Karpas-422 (cell line): Measurements from ENCODE around the gene CERK. TPM values are rescaled to one million over a fixed set of nuclear protein-coding genes. Genes with fewer than 3 reads are reported as not detected.

Source experiments
- DNase-seq: peaks from one replicate; pipeline ENCODE4 v3.0.0-alpha.2; 2015
- H2AFZ ChIP-seq: fragments of 200-600 bp; sonication (generic); 2 replicates; pipeline ENCODE4 v1.6.1; 2014; ENCODE audit warnings: antibody characterized with exemption, low read length, mixed read lengths
- H3K27ac ChIP-seq: fragments of 200-600 bp; sonication (generic); 2 replicates; pipeline ENCODE4 v1.5.1; 2014; ENCODE audit warnings: mild to moderate bottlenecking, low read length, moderate library complexity
- H3K27me3 ChIP-seq: fragments of 200-600 bp; sonication (generic); 2 replicates; pipeline ENCODE4 v1.6.1; 2014; ENCODE audit warnings: low read length, mixed read lengths
- H3K36me3 ChIP-seq: fragments of 200-600 bp; sonication (generic); 2 replicates; pipeline ENCODE4 v1.6.1; 2014; ENCODE audit warnings: low read length, mixed read lengths; ENCODE audit not compliant: insufficient read depth
- H3K4me1 ChIP-seq: fragments of 200-600 bp; sonication (generic); 2 replicates; pipeline ENCODE4 v1.6.1; 2014; ENCODE audit warnings: mild to moderate bottlenecking, low read length, mixed read lengths
- H3K4me2 ChIP-seq: fragments of 200-600 bp; sonication (generic); 2 replicates; pipeline ENCODE4 v1.6.1; 2014; ENCODE audit warnings: low read length, low read depth, mild to moderate bottlenecking; ENCODE audit not compliant: poor library complexity, severe bottlenecking
- H3K4me3 ChIP-seq: fragments of 200-600 bp; sonication (generic); 2 replicates; pipeline ENCODE4 v1.5.1; 2014; ENCODE audit warnings: mild to moderate bottlenecking, antibody characterized with exemption, low read length, mixed read lengths
- H3K79me2 ChIP-seq: fragments of 200-600 bp; sonication (generic); 2 replicates; pipeline ENCODE4 v1.6.1; 2014; ENCODE audit warnings: mild to moderate bottlenecking, low read length, mixed read lengths
- H3K9ac ChIP-seq: fragments of 200-600 bp; sonication (generic); 2 replicates; pipeline ENCODE4 v1.6.0; 2014; ENCODE audit warnings: low read length
- H3K9me2 ChIP-seq: fragments of 200-600 bp; sonication (generic), shearing (Covaris generic); replicated peaks from 2 replicates; pipeline ENCODE4 v1.6.0; 2014; ENCODE audit warnings: mild to moderate bottlenecking, low read length, moderate library complexity; ENCODE audit not compliant: insufficient read depth
- H3K9me3 ChIP-seq: fragments of 300-700, 200-600 bp; sonication (generic); 2 replicates; pipeline ENCODE4 v1.6.1; 2014; ENCODE audit warnings: low read length, mixed read lengths
- H4K20me1 ChIP-seq: fragments of 200-600 bp; sonication (generic); 2 replicates; pipeline ENCODE4 v1.6.1; 2014; ENCODE audit warnings: mild to moderate bottlenecking, antibody characterized with exemption, low read length, low read depth; ENCODE audit not compliant: insufficient read depth
- total RNA-seq: library from RNA; depleted of rRNA; stranded (reverse); fragments of >200 nt; shearing (Covaris generic); gene quantifications from 2 replicates; pipeline ENCODE4 v1.2.3, GENCODE V29; 2014; ENCODE audit warnings: low replicate concordance

CERK gene
- total RNA-seq, 1 experiment from 2014 or later, result 53.8 TPM

- H3K27ac ChIP-seq, result peak overlapping the region; percentile 85
- peaks cover 68% of the 10 kb centered on the region for H3K79me2 ChIP-seq
- H4K20me1 ChIP-seq, result peaks cover 4% of the 10 kb centered on the region; the same call in 1 of the 2 replicates
- no peaks in the 10 kb centered on the region for H3K27me3 ChIP-seq
- H3K9ac ChIP-seq, result peak overlapping the region; percentile 62
- H3K9me3 ChIP-seq, result no peaks in the 10 kb centered on the region
- peaks cover 77% of the 10 kb centered on the region for H3K4me1 ChIP-seq
- no peak overlapping the region for H2AFZ ChIP-seq
- peak overlapping the region; percentile 76 for H3K4me2 ChIP-seq
- no peaks in the 10 kb centered on the region for H3K9me2 ChIP-seq
- H3K4me3 ChIP-seq, result peak overlapping the region; percentile 39
- no peak for DNase-seq
- peaks cover 13% of the 10 kb centered on the region for H3K36me3 ChIP-seq
Measured at GRCh38 chr22:46769706-46770105, 31.7 kb upstream of the CERK start.

DNA sequence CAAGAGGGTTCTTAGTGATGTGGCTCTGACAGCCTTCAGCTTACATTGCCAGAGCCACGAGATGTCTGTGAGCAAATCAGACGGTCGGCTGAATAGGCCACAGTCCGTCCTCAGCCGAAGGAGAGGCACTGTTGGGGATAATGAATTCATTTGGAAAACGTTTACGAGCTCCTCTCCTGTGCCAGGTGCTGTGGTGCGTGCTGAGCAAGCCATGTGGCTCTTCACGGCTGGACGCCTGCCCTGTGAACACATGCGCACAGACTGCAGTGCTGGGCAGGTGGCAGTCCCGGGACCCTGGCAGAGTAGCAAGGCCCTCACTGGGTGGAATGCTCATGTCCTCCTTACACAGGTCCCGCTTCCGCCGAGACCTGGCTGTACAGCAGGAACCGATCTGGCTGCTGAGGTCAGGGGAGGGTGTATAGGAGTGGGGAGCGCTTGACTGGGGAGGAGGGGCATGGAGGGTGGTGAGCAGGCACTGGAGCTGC is 31.2 kb upstream of the CERK start:
- Histone ChIP-seq H3K36me3 (peaks cover 13% of the 10 kb centered on the region), H3K9ac (peak overlapping the region; percentile 62)

GRCh38 chr22:46767249-46767985 is 29.4 kb upstream of the CERK start:
- no peaks in the 10 kb centered on the region for H3K27me3 ChIP-seq

More for the DNA sequence above, 31.2 kb upstream of the CERK start:
- Histone ChIP-seq H3K4me3 (peak overlapping the region; percentile 39), H3K9me2 (no peaks in the 10 kb centered on the region), H3K9me3 (no peaks in the 10 kb centered on the region), H3K79me2 (peaks cover 73% of the 10 kb centered on the region), H4K20me1 (peaks cover 4% of the 10 kb centered on the region; the same call in 1 of the 2 replicates), H3K4me1 (peaks cover 77% of the 10 kb centered on the region), H2AFZ (no peak overlapping the region), H3K27ac (peak overlapping the region; percentile 85), H3K4me2 (peak overlapping the region; percentile 76), H3K27me3 (no peaks in the 10 kb centered on the region)
- peak; percentile 77 for DNase-seq

DNA sequence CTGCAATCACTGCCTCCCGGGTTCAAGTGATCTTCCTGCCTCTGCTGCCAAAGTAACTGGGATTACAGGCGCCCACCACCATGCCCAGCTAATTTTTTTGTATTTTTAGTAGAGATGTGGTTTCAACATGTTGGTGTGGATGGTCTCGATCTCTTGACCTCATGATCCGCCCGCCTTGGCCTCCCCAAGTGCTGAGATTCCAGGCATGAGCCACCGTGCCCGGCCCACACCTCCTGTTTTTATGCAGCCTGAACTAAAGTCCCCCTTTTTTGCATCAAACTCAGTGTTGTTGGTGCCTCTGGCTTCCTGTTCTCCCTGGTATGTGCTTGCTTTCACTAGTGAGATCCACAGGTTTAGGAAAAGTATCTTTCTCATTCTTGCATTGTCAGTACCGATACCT is 28.6 kb upstream of the CERK start:
- H4K20me1 ChIP-seq, result peaks cover 4% of the 10 kb centered on the region; the same call in 1 of the 2 replicates
- H3K36me3 ChIP-seq, result peaks cover 13% of the 10 kb centered on the region
- H3K9me3 ChIP-seq, result no peaks in the 10 kb centered on the region
- H3K4me2 ChIP-seq, result peak overlapping the region; percentile 13
- no peak overlapping the region for H3K9ac ChIP-seq
- no peak for DNase-seq
- no peaks in the 10 kb centered on the region for H3K9me2 ChIP-seq
- H3K79me2 ChIP-seq, result peaks cover 91% of the 10 kb centered on the region
- no peaks in the 10 kb centered on the region for H3K27me3 ChIP-seq
- H3K4me3 ChIP-seq, result no peak overlapping the region
- H3K4me1 ChIP-seq, result peaks cover 68% of the 10 kb centered on the region
- peak overlapping the region; percentile 85 for H3K27ac ChIP-seq
- H2AFZ ChIP-seq, result no peak overlapping the region

More at GRCh38 chr22:46767249-46767985, 29.4 kb upstream of the CERK start:
- H3K9me3 ChIP-seq, result no peaks in the 10 kb centered on the region
- H3K9ac ChIP-seq, result peak overlapping the region; percentile 33
- H3K27ac ChIP-seq, result peak overlapping the region; percentile 85
- peaks cover 13% of the 10 kb centered on the region for H3K36me3 ChIP-seq
- peak overlapping the region; percentile 6; the same call in 1 of the 2 replicates for H3K4me3 ChIP-seq
- peaks cover 4% of the 10 kb centered on the region; the same call in 1 of the 2 replicates for H4K20me1 ChIP-seq
- no peaks in the 10 kb centered on the region for H3K9me2 ChIP-seq
- H2AFZ ChIP-seq, result no peak overlapping the region
- peaks cover 85% of the 10 kb centered on the region for H3K79me2 ChIP-seq
- peaks cover 68% of the 10 kb centered on the region for H3K4me1 ChIP-seq
- DNase-seq, result no peak
- peak overlapping the region; percentile 13 for H3K4me2 ChIP-seq

GRCh38 chr22:46764779-46765485 is 26.9 kb upstream of the CERK start:
- Histone ChIP-seq H3K79me2 (peaks cover 75% of the 10 kb centered on the region), H4K20me1 (peaks cover 4% of the 10 kb centered on the region; the same call in 1 of the 2 replicates), H3K36me3 (peaks cover 5% of the 10 kb centered on the region), H3K9ac (peak overlapping the region; percentile 98), H3K4me3 (peak overlapping the region; percentile 98; the same call in 1 of the 2 replicates), H3K27ac (peak overlapping the region; percentile 89), H3K27me3 (no peaks in the 10 kb centered on the region), H3K4me1 (peaks cover 71% of the 10 kb centered on the region), H3K9me3 (no peaks in the 10 kb centered on the region), H3K4me2 (peak overlapping the region; percentile 84), H3K9me2 (no peaks in the 10 kb centered on the region), H2AFZ (no peak overlapping the region)
- no peak for DNase-seq

DNA sequence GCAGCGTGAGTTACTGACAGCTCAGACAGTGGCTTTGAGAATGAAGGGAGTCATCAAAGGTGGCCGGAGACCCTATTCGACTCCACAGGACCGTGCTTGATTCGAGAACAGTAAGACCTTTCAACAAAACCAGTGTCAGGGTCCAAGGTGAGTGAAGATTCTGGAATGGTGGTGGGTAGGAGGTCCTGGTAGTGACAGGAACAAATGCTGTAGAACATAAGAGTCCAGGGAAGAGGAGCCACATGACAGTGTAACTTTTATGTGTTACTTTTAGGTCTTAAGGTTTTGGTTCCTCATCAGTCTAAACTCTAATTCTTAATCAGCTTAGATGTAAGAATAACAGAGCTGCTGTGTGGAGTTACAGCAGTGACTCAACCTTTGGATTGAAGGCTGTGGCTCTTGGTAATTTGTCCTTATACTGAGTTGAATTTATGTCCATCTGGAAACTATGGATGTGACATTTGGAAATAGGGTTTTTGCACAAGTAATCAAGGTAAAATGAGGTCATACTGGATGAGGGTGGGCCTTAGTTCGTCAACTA is 26.2 kb upstream of the CERK start:
- Histone ChIP-seq H3K4me3 (peak overlapping the region; percentile 98), H3K27ac (peak overlapping the region; percentile 89), H3K9me2 (no peaks in the 10 kb centered on the region), H3K4me1 (peaks cover 65% of the 10 kb centered on the region), H2AFZ (no peak overlapping the region), H3K9me3 (no peaks in the 10 kb centered on the region), H3K9ac (peak overlapping the region; percentile 98), H4K20me1 (peaks cover 4% of the 10 kb centered on the region; the same call in 1 of the 2 replicates), H3K36me3 (peaks cover 5% of the 10 kb centered on the region), H3K4me2 (peak overlapping the region; percentile 84), H3K27me3 (no peaks in the 10 kb centered on the region), H3K79me2 (peaks cover 68% of the 10 kb centered on the region)
- DNase-seq, result no peak

DNA sequence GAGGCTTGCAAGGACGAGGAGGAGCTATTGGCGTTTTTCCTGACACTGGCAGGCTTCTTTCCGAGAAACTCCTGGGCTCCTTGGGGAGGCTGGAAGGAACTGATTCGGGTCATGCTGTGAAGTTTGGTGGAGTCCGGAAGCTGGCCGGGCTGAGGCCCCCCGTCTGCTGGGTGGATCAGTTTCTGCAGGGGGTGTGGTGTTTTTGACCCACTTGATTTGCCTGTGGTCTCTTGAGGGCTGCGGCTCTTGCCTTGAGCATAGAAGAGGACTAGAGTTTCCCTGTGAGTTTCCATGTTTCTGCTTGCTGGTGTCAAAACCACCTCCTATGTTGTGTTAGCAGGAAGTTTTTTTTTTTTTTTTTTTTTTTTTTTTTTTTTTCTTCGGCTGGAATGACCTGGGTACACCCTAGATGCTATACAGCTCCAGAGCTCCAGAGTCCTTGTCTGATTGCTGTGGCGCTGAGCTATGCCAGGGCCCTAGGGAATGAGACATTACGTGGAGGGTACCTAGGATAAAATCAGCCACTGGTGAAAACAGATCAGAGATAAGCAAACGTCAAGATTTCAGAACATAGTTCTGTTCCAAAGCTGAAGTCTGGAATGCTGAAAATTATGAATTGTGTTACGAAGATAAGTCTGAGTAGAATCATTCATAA is 25.1 kb upstream of the CERK start:
- Histone ChIP-seq H3K79me2 (peaks cover 59% of the 10 kb centered on the region), H4K20me1 (peaks cover 4% of the 10 kb centered on the region; the same call in 1 of the 2 replicates), H3K9ac (peak overlapping the region; percentile 98), H2AFZ (0 out of 2 replicates have a peak overlapping the region, but pooled peaks have one; percentile 31), H3K27me3 (no peaks in the 10 kb centered on the region), H3K9me2 (no peaks in the 10 kb centered on the region), H3K27ac (peak overlapping the region; percentile 89), H3K36me3 (peaks cover 5% of the 10 kb centered on the region), H3K9me3 (no peaks in the 10 kb centered on the region), H3K4me3 (peak overlapping the region; percentile 98), H3K4me1 (peaks cover 63% of the 10 kb centered on the region), H3K4me2 (peak overlapping the region; percentile 84)
- DNase-seq, result peak; percentile 94
